Neuronal stem cell (in vitro differentiated cells): ENCODE measurements around the gene ZNF343.

Experiments used
- DNase-seq: peaks from one replicate; pipeline ENCODE4 v3.0.0-alpha.2; 2013; ENCODE audit warnings: low spot score
- H2AFZ ChIP-seq: one replicate; pipeline ENCODE4 v1.6.1; 2013; ENCODE audit warnings: mild to moderate bottlenecking, low read length, inconsistent platforms
- H2AK5ac ChIP-seq: 2 replicates; pipeline ENCODE4 v1.6.1; 2013; ENCODE audit warnings: low read depth, mild to moderate bottlenecking, inconsistent platforms, low read length, moderate library complexity, mixed read lengths
- H2BK120ac ChIP-seq: 2 replicates; pipeline ENCODE4 v1.6.1; 2013; ENCODE audit warnings: low read depth, mild to moderate bottlenecking, inconsistent platforms, low read length, moderate library complexity, mixed read lengths
- H2BK12ac ChIP-seq: one replicate; pipeline ENCODE4 v1.6.1; 2013; ENCODE audit warnings: low read length, inconsistent platforms
- H2BK15ac ChIP-seq: 2 replicates; pipeline ENCODE4 v1.6.1; 2013; ENCODE audit warnings: mild to moderate bottlenecking, low read length, inconsistent platforms, mixed read lengths
- H2BK5ac ChIP-seq: one replicate; pipeline ENCODE4 v1.6.1; 2013; ENCODE audit warnings: inconsistent platforms, mild to moderate bottlenecking, low read length, moderate library complexity
- H3K14ac ChIP-seq: one replicate; pipeline ENCODE4 v1.6.1; 2013; ENCODE audit warnings: low read length, inconsistent platforms
- H3K18ac ChIP-seq: 2 replicates; pipeline ENCODE4 v1.6.1; 2013; ENCODE audit warnings: low read length, inconsistent platforms
- H3K23ac ChIP-seq: 2 replicates; pipeline ENCODE4 v1.6.1; 2013; ENCODE audit warnings: low read depth, mild to moderate bottlenecking, mixed read lengths, low read length, inconsistent platforms; ENCODE audit not compliant: poor library complexity
- H3K27ac ChIP-seq: replicated peaks from 3 replicates; pipeline ENCODE4 v1.5.1; 2013; ENCODE audit warnings: low read length, inconsistent platforms
- H3K27me3 ChIP-seq, 3 experiments: 2 replicates each; pipeline ENCODE4 v1.6.1; 2013; ENCODE audit warnings: low read length in 3 of 3, mild to moderate bottlenecking in 2 of 3, inconsistent platforms in 1 of 3, low read depth in 1 of 3, mixed read lengths in 1 of 3, moderate library complexity in 1 of 3; ENCODE audit not compliant: control insufficient read depth in 3 of 3, insufficient read depth in 3 of 3
- H3K36me3 ChIP-seq, 2 donors: replicated peaks in 1 of 2; 2 replicates each; pipeline ENCODE4 v1.6.1; 2013; ENCODE audit warnings: low read length in 2 of 2; ENCODE audit not compliant: control insufficient read depth in 2 of 2, insufficient read depth in 2 of 2
- H3K4ac ChIP-seq: 2 replicates; pipeline ENCODE4 v1.6.1; 2013; ENCODE audit warnings: inconsistent platforms, mild to moderate bottlenecking, low read length, moderate library complexity
- H3K4me1 ChIP-seq, 2 donors: 1 replicate in 1 of 2; 2 replicates in 1 of 2; pipeline ENCODE4 v1.6.1; 2013; ENCODE audit warnings: low read length in 2 of 2, low read depth in 1 of 2; ENCODE audit not compliant: control insufficient read depth in 2 of 2, insufficient read depth in 1 of 2
- H3K4me2 ChIP-seq: one replicate; pipeline ENCODE4 v1.6.1; 2013; ENCODE audit warnings: mild to moderate bottlenecking, low read length, inconsistent platforms; ENCODE audit not compliant: insufficient read depth, poor library complexity, severe bottlenecking
- H3K4me3 ChIP-seq, 2 donors: 2 replicates each; pipeline ENCODE4 v1.5.1; 2013; ENCODE audit warnings: low read length in 2 of 2, mild to moderate bottlenecking in 2 of 2, inconsistent platforms in 1 of 2, moderate library complexity in 1 of 2
- H3K79me1 ChIP-seq: one replicate; pipeline ENCODE4 v1.6.1; 2013; ENCODE audit warnings: low read depth, mild to moderate bottlenecking, inconsistent platforms, low read length, moderate library complexity
- H3K9ac ChIP-seq: one replicate; pipeline ENCODE4 v1.6.1; 2013; ENCODE audit warnings: mild to moderate bottlenecking, low read depth, low read length, inconsistent platforms; ENCODE audit not compliant: poor library complexity
- H3K9me3 ChIP-seq, 2 donors: replicated peaks in 1 of 2; 2 replicates each; pipeline versions ENCODE3 to v1.6.1; 2013; ENCODE audit warnings: low read length in 2 of 2, mild to moderate bottlenecking in 2 of 2, inconsistent platforms in 1 of 2, low read depth in 1 of 2, mixed read lengths in 1 of 2, moderate library complexity in 1 of 2; ENCODE audit not compliant: control insufficient read depth in 2 of 2, insufficient read depth in 1 of 2
- H4K8ac ChIP-seq: one replicate; pipeline ENCODE4 v1.6.1; 2013; ENCODE audit warnings: low read depth, mild to moderate bottlenecking, inconsistent platforms, low read length, moderate library complexity
- H4K91ac ChIP-seq: one replicate; pipeline ENCODE4 v1.6.1; 2013; ENCODE audit warnings: low read length, low read depth, mild to moderate bottlenecking, inconsistent platforms; ENCODE audit not compliant: poor library complexity
- WGBS, 2 donors: extraction: QIAGEN DNeasy Blood & Tissue Kit; methylation state at CpG; one replicate each; pipeline ENCODE4 v1.1.7; 2013; ENCODE audit warnings: missing lambda C conversion rate in 2 of 2, mixed read lengths in 1 of 2; ENCODE audit not compliant: insufficient read length in 2 of 2, insufficient replicate concordance in 1 of 2; ENCODE audit errors: extremely low coverage in 2 of 2; 5-methylcytosine and 5-hydroxymethylcytosine counted together

Gene ZNF343

DNA sequence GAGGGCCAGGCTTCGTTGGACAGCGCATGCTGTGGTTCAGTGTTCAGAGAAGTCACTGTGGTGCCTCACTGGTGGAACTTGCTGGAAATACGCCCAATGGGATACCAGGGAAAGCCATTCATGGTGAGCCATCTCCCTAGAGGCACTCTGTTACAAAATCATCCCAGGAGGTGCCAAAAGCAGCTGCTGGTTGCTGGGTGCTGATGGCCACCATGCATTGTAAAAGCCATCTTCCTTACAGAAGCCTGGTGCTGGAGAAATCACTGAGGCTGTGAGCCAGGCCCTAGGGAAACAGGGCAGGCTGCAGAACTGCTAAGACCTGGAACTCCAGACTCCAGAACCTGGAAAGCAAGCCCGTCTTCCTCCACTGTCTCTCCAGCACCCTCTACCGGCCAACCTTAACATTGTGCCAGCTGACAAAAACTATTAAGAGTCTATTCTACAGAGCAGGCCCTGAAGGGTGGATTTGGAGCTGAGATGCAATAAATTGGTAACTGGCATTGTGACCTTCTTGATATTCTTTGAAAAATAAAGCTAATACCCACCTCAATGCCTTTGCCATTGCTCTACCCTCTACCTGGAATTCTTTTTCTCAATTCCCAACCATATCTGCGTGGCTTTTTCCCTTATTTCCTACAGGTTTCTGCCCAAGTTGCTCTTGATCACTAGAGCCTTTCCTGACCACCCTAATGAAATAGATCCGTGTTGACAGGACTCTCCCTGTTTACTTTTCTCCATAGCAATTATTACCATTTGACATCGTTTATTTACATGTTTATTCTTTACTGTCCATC, 56.6 kb downstream of the ZNF343 start:
- Histone ChIP-seq H2AFZ (no peak overlapping the region), H3K4me3 (peak overlapping the region in 1 of 2 donors; percentile 68), H2AK5ac (no peak overlapping the region), H3K79me1 (no peaks in the 10 kb centered on the region), H2BK5ac (no peak overlapping the region), H3K14ac (no peak overlapping the region), H3K27ac (no peak overlapping the region), H3K9ac (no peak overlapping the region), H3K27me3 (peaks cover 0 to 2% (median 0%) of the 10 kb centered on the region in 3 experiments), H4K8ac (no peak overlapping the region), H3K23ac (no peak overlapping the region), H3K9me3 (no peaks in the 10 kb centered on the region), H2BK15ac (no peak overlapping the region), H3K4me2 (no peak overlapping the region), H3K18ac (no peak overlapping the region), H4K91ac (no peak overlapping the region), H3K4ac (no peak overlapping the region), H3K4me1 (no peaks in the 10 kb centered on the region), H3K36me3 (peaks cover 0 to under 1% of the 10 kb centered on the region in 2 donors), H2BK120ac (no peak overlapping the region), H2BK12ac (no peak overlapping the region)
- WGBS, 2 donors: no CpG with 5 or more reads among the region's 8 CpGs
- peak; percentile 78 for DNase-seq

DNA sequence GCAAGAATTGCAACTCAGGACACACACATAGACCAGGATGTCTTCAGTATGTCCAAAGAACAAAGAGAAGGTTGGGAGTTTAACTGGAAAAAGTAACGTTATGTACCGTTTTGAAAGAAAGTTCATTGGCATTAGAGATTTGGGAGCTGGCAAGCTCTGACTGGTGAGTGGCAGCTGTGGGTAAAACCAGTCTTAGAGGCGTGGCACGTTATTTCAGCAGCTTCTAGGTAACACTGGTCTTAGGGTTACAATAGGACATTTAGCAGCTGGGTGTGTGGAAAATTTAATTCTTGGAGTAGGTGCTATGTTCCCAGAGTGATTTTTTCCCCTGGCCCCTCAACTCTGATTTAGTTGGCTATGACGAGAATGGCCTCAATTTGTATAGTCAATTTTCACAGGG, 57.3 kb downstream of the ZNF343 start:
- Histone ChIP-seq H3K36me3 (no peaks in the 10 kb centered on the region), H2BK120ac (no peak overlapping the region), H2BK5ac (no peak overlapping the region), H3K4me1 (no peaks in the 10 kb centered on the region), H3K14ac (no peak overlapping the region), H4K8ac (no peak overlapping the region), H2BK15ac (no peak overlapping the region), H2BK12ac (no peak overlapping the region), H3K9ac (no peak overlapping the region), H3K4me2 (no peak overlapping the region), H3K4me3 (no peak overlapping the region), H3K18ac (no peak overlapping the region), H2AK5ac (no peak overlapping the region), H3K27ac (no peak overlapping the region), H3K27me3 (peaks cover 0 to 2% (median 0%) of the 10 kb centered on the region in 3 experiments), H3K23ac (no peak overlapping the region), H2AFZ (no peak overlapping the region), H3K9me3 (no peaks in the 10 kb centered on the region), H4K91ac (no peak overlapping the region), H3K79me1 (no peaks in the 10 kb centered on the region), H3K4ac (no peak overlapping the region)
- no peak for DNase-seq
- WGBS, 2 donors: no CpG with 5 or more reads among the region's 5 CpGs

- Histone ChIP-seq H3K27me3 (peaks cover 0 to 2% (median 0%) of the 10 kb centered on the region in 3 experiments), H3K9ac (no peak overlapping the region), H4K8ac (no peak overlapping the region), H3K23ac (no peak overlapping the region), H3K36me3 (no peaks in the 10 kb centered on the region), H2BK12ac (no peak overlapping the region), H3K79me1 (no peaks in the 10 kb centered on the region), H3K4me3 (no peak overlapping the region), H2AFZ (no peak overlapping the region), H3K4ac (no peak overlapping the region), H3K14ac (no peak overlapping the region), H2AK5ac (no peak overlapping the region), H4K91ac (no peak overlapping the region), H3K9me3 (no peaks in the 10 kb centered on the region), H2BK15ac (no peak overlapping the region), H2BK120ac (no peak overlapping the region), H3K4me2 (no peak overlapping the region), H3K18ac (no peak overlapping the region), H2BK5ac (no peak overlapping the region), H3K27ac (no peak overlapping the region), H3K4me1 (no peaks in the 10 kb centered on the region)
- WGBS, 2 donors: no CpG with 5 or more reads among the region's 1 CpG
- no peak for DNase-seq
Observed at GRCh38 chr20:2449386-2449785, 59.3 kb downstream of the ZNF343 start.

GRCh38 chr20:2446845-2447244, 61.9 kb downstream of the ZNF343 start:
- Histone ChIP-seq H2BK5ac (no peak overlapping the region), H2BK15ac (no peak overlapping the region), H3K27me3 (no peaks in the 10 kb centered on the region), H3K4ac (no peak overlapping the region), H2BK12ac (no peak overlapping the region), H4K8ac (no peak overlapping the region), H3K4me3 (no peak overlapping the region), H4K91ac (no peak overlapping the region), H3K79me1 (no peaks in the 10 kb centered on the region), H3K27ac (no peak overlapping the region), H3K9me3 (peaks cover 0 to 1% of the 10 kb centered on the region in 2 donors), H3K23ac (no peak overlapping the region), H3K36me3 (no peaks in the 10 kb centered on the region), H3K4me2 (no peak overlapping the region), H2BK120ac (no peak overlapping the region), H3K9ac (no peak overlapping the region), H2AK5ac (no peak overlapping the region), H3K4me1 (no peaks in the 10 kb centered on the region), H2AFZ (no peak overlapping the region), H3K18ac (no peak overlapping the region), H3K14ac (no peak overlapping the region)
- no CpG with 5 or more reads among the region's 4 CpGs for WGBS, 2 donors
- no peak for DNase-seq
